Vagina (tissue), 2 donors: ENCODE measurements around the gene FBXO24. TPM values are rescaled to one million over a fixed set of nuclear protein-coding genes. Genes with fewer than 3 reads are reported as not detected.

ENCODE experiments used
- DNase-seq, 2 donors: peaks; one replicate each; pipeline ENCODE4 v3.0.0-alpha.2; 2017; ENCODE audit errors: extremely low spot score in 2 of 2
- H3K27ac ChIP-seq: fragments of 200-600 bp; sonication (generic); one replicate; pipeline ENCODE4 v1.5.1; 2019
- H3K27me3 ChIP-seq: fragments of 200-600 bp; sonication (generic); one replicate; pipeline ENCODE4 v1.5.1; 2019
- H3K36me3 ChIP-seq, 2 donors: fragments of 200-600 bp; sonication (generic); one replicate each; pipeline ENCODE4 v1.5.1; 2017 to 2019
- H3K4me1 ChIP-seq: fragments of 200-600 bp; sonication (generic); one replicate; pipeline ENCODE4 v1.5.1; 2019
- H3K4me3 ChIP-seq, 2 donors: fragments of 200-600 bp; sonication (generic); 1 replicate in 1 of 2; 2 replicates in 1 of 2; pipeline ENCODE4 v1.5.1; 2016 to 2019
- H3K9me3 ChIP-seq: fragments of 200-600 bp; sonication (generic); one replicate; pipeline ENCODE4 v1.5.1; 2019
- POLR2A ChIP-seq, 2 donors: fragments of 450-650 bp; IDR thresholded peaks; one replicate each; pipeline ENCODE4 v1.6.1; 2017; ENCODE audit warnings: antibody characterized with exemption in 2 of 2, mild to moderate bottlenecking in 2 of 2, moderate library complexity in 2 of 2
- POLR2AphosphoS5 ChIP-seq, 2 donors: sonication (generic); formaldehyde crosslinking; IDR thresholded peaks; one replicate each; pipeline ENCODE4 v1.9.0; 2017; ENCODE audit warnings: antibody characterized with exemption in 2 of 2, mild to moderate bottlenecking in 2 of 2, low read depth in 1 of 2; ENCODE audit not compliant: insufficient read depth in 1 of 2
- intact Hi-C: fragments of 100-400 bp; cut with DNase I; formaldehyde crosslinking; loops from one replicate; pipeline ENCODE4 v1.15.1; 2023
- total RNA-seq: library from RNA; depleted of rRNA; stranded (reverse); fragments of >200 nt; gene quantifications from one replicate; pipeline ENCODE4 v1.2.3, GENCODE V29; 2016
- TF ChIP-seq, protein P1 (sequence below), 3 experiments: fragments of 450-650 bp in 2 of 3; fragments of 200-600 bp in 1 of 3; sonication (generic) in 1 of 3; IDR thresholded peaks; one replicate each; pipeline ENCODE4 v1.5.1; 2017 to 2019; ENCODE audit warnings: antibody characterized with exemption in 3 of 3, mild to moderate bottlenecking in 2 of 3, moderate library complexity in 2 of 3

FBXO24 gene
- total RNA-seq, 1 donor from 2014 or later, result 0.98 TPM

DNA sequence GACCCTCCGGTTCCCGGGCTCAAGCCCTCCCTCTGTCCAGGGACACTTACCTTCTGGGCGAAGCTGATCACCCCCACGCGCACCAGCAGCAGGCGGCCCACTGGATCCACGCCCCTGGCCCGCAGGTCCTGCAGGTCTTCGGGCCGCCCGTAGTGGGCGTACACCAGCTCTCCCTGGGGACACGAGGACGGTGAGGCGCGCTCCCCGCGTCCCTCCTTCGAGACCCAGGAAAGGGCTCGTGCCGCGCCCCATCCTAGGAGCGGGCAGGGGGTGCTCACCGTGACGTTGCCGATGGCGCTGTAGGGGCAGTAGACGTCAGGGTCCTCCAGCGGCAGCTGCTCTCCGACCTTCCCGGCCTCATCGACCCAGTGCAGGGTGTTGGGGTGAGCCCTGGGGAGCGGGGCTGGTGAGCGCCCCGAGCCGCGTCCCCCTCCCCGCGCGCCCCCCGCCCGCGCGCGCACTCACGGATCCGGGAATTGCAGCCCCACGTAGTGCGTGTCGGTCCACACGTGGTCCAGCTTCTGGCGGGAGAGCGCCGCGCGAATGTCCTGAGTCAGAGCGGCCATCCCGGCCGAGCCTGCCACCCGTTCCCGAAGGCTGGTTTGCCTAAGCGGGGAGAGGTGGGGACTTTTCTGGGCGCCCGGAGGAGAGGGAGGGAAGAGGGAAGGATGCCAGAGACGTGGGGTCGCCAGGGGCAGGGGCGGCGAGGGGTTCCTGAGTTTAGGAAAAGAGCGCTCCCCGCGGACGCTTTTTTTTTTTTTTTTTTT, 47.0 kb downstream of the FBXO24 start:
- Histone ChIP-seq H3K4me1 (peaks cover 11% of the 10 kb centered on the region), H3K27me3 (peaks cover 4% of the 10 kb centered on the region), H3K9me3 (no peaks in the 10 kb centered on the region), H3K36me3 (no peaks in the 10 kb centered on the region), H3K4me3 (peak overlapping the region; percentile 52 to 54), H3K27ac (no peak overlapping the region)
- no peak for TF ChIP-seq POLR2A (IDR thresholded peaks at IDR 0.05)
- TF ChIP-seq, protein P1, sequence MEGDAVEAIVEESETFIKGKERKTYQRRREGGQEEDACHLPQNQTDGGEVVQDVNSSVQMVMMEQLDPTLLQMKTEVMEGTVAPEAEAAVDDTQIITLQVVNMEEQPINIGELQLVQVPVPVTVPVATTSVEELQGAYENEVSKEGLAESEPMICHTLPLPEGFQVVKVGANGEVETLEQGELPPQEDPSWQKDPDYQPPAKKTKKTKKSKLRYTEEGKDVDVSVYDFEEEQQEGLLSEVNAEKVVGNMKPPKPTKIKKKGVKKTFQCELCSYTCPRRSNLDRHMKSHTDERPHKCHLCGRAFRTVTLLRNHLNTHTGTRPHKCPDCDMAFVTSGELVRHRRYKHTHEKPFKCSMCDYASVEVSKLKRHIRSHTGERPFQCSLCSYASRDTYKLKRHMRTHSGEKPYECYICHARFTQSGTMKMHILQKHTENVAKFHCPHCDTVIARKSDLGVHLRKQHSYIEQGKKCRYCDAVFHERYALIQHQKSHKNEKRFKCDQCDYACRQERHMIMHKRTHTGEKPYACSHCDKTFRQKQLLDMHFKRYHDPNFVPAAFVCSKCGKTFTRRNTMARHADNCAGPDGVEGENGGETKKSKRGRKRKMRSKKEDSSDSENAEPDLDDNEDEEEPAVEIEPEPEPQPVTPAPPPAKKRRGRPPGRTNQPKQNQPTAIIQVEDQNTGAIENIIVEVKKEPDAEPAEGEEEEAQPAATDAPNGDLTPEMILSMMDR (IDR thresholded peaks at IDR 0.05), result peak in 1 of 3 experiments; percentile 17
- intact Hi-C loops, result no loop called here
- DNase-seq, result no peak

DNA sequence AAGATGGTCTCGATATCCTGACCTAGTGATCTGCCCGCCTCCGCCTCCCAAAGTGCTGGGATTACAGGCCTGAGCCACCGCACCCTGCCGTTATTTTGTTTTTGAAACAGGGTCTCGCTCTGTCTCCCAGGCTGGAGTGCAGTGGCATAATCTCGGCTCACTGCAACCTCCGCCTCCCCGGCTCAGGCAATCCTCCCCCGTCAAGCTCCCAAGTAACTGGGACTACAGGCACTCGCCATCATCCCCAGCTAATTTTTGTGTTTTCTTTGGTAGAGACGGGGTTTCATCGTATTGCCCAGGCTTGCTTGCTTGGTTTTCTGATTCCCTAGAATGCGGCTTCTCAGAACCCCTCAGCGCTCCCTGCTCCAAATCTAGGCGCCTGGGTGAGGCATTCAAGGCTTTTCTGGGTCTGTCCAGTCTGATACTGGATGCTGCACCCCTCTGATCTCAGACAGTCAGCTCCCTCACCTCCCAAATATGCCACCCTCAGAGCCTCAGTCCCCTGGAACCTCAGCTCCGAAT, 53.9 kb downstream of the FBXO24 start:
- H3K9me3 ChIP-seq, result no peaks in the 10 kb centered on the region
- intact Hi-C loops, result no loop called here
- no peaks in the 10 kb centered on the region for H3K4me1 ChIP-seq
- DNase-seq, result no peak
- H3K36me3 ChIP-seq, result no peaks in the 10 kb centered on the region
- H3K4me3 ChIP-seq, result no peak overlapping the region
- no peak for TF ChIP-seq POLR2A (IDR thresholded peaks at IDR 0.05)
- TF ChIP-seq POLR2AphosphoS5 (IDR thresholded peaks at IDR 0.05; ENCODE audit: insufficient read depth in 1 of 2, low read depth in 1 of 2), result no peak
- TF ChIP-seq, protein P1 (IDR thresholded peaks at IDR 0.05), result no peak
- H3K27me3 ChIP-seq, result no peaks in the 10 kb centered on the region
- H3K27ac ChIP-seq, result no peak overlapping the region

DNA sequence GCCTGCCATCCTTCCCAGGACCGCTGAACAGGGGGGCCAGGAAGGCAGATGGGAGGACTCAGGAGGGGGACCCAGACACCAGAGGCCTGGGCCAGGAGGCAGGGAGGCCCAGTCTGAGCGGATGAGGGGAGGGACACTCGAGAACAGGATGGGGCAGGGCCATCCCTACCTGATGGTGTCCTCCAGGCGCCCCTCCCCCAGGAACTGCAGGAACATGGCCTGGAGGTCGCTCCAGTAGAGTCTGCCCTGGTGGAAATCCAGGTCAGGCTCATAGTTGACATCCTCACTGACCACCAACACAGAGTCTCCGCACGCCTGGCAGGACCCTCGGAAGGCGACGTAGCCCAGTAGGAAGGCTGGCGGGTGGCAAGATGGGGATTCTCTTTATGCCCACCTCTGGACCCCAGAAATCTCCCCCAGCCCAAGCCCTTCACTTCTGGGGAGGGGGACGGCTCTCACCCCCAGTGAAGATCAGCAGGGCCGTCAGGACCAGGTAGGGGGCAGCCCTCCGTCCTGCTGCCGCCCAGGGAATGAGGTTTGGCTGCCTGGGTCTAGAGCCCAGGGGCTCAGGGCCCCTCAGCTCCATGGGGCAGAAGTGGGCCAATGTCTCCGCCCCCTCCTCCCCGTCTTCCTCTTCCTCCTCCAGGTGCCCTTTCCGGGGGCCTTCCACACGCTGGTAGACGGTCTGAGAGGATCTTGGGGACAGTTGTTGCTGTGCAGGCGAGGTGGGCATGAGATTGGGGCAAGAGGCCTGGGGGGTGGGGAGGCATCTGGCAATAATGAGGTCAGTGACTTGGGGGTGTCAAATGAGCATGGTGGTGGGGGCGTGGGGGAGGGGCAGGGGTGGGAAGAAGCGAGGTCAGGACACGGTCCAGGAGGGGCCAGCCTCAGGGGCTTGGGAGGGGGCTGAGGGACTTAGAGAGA, 54.7 kb downstream of the FBXO24 start:
- Histone ChIP-seq H3K4me3 (no peak overlapping the region), H3K27me3 (no peaks in the 10 kb centered on the region), H3K4me1 (no peaks in the 10 kb centered on the region), H3K27ac (no peak overlapping the region), H3K9me3 (no peaks in the 10 kb centered on the region), H3K36me3 (no peaks in the 10 kb centered on the region)
- intact Hi-C loops, result no loop called here
- TF ChIP-seq POLR2AphosphoS5 (IDR thresholded peaks at IDR 0.05; ENCODE audit: insufficient read depth in 1 of 2, low read depth in 1 of 2) (no peak), POLR2A (IDR thresholded peaks at IDR 0.05) (no peak)
- TF ChIP-seq, protein P1 (IDR thresholded peaks at IDR 0.05), result no peak
- DNase-seq, result no peak

DNA sequence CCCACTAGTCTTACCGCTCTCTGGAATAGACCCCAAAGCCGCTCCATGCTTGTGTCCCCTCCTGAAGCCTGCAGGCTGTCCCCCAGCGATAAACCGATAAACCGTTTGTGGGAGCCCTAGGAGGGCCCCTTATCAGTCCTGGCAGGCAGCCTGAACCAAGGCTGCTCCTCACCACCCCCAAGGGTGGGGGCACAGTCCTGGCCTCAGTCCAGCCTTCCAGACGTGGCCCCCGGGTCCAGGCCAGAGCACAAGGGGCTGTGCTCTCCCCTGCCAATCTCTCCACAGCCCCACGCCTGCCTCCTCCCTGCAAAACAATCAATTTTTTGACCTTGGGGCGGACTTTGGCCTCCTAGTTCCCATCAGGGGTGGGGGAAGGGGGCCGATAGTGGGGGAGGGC, 55.3 kb downstream of the FBXO24 start, which contains the start of gene TFR2:
Gene TFR2, minus strand, starts transcription at position 90 of the 397 bp plus-strand sequence. Its CDS starts 43 bp downstream, at position 47.
- Histone ChIP-seq H3K4me3 (no peak within 1 kb of the TSS), H3K4me1 (no peaks in the 10 kb centered on the region), H3K9me3 (no peaks in the 10 kb centered on the region), H3K36me3 (no peaks in the 10 kb centered on the region), H3K27ac (no peak within 1 kb of the TSS), H3K27me3 (no peaks in the 10 kb centered on the region)
- TF ChIP-seq, protein P1 (IDR thresholded peaks at IDR 0.05), result no peak
- TF ChIP-seq POLR2A (IDR thresholded peaks at IDR 0.05), result no peak
- no peak for DNase-seq
- intact Hi-C loops, result no loop called here
